22Rv1 (cell line): ENCODE data around the gene ALS2.

ENCODE experiments used
- ZFX ChIP-seq: fragments of 450-650 bp; IDR thresholded peaks from 2 replicates; pipeline ENCODE4 v1.6.1; 2017; ENCODE audit warnings: antibody characterized with exemption, borderline replicate concordance
- TF ChIP-seq, protein P1 (sequence below): fragments of 450-650 bp; IDR thresholded peaks from 2 replicates; pipeline ENCODE4 v1.5.1; 2017; ENCODE audit warnings: mild to moderate bottlenecking

DNA sequence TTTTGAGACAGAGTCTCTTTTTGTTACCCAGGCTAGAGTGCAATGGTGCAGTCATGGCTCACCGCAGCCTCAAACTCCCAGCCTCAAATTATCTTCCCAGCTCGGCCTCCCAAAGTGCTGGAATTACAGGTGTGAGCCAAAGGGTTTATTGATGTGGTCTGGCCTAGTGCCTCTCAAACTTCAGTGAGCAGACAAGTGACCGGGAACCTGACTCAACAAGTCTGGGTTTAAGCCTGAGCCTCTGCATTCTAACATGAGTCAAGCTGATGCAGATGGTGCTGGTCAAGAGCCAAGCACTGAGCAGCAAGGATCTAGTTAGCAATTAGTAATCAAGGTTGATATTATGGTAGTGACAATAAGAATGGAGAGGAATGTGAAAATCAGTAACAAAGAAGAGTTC is 46.9 kb upstream of the ALS2 start:
- TF ChIP-seq, protein P1, sequence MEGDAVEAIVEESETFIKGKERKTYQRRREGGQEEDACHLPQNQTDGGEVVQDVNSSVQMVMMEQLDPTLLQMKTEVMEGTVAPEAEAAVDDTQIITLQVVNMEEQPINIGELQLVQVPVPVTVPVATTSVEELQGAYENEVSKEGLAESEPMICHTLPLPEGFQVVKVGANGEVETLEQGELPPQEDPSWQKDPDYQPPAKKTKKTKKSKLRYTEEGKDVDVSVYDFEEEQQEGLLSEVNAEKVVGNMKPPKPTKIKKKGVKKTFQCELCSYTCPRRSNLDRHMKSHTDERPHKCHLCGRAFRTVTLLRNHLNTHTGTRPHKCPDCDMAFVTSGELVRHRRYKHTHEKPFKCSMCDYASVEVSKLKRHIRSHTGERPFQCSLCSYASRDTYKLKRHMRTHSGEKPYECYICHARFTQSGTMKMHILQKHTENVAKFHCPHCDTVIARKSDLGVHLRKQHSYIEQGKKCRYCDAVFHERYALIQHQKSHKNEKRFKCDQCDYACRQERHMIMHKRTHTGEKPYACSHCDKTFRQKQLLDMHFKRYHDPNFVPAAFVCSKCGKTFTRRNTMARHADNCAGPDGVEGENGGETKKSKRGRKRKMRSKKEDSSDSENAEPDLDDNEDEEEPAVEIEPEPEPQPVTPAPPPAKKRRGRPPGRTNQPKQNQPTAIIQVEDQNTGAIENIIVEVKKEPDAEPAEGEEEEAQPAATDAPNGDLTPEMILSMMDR: no peak
- no peak for TF ChIP-seq ZFX
